Suprapubic skin (tissue), 3 donors: ENCODE data around the gene PLB1.

ENCODE experiments used
- CTCF ChIP-seq, 2 donors: fragments of 200-600 bp in 1 of 2; fragments of 450-650 bp in 1 of 2; sonication (generic) in 1 of 2; IDR thresholded peaks; one replicate each; pipeline ENCODE4 v1.5.1; 2016 to 2019; ENCODE audit warnings: antibody characterized with exemption in 2 of 2, mild to moderate bottlenecking in 1 of 2, moderate library complexity in 1 of 2
- EP300 ChIP-seq: sonication (generic); formaldehyde crosslinking; IDR thresholded peaks from one replicate; pipeline ENCODE4 v1.6.1; 2017; ENCODE audit warnings: antibody characterized with exemption
- POLR2A ChIP-seq, 2 donors: fragments of 450-650 bp; IDR thresholded peaks; one replicate each; pipeline ENCODE4 v1.6.1; 2017; ENCODE audit warnings: antibody characterized with exemption in 2 of 2, mild to moderate bottlenecking in 2 of 2, moderate library complexity in 2 of 2

DNA sequence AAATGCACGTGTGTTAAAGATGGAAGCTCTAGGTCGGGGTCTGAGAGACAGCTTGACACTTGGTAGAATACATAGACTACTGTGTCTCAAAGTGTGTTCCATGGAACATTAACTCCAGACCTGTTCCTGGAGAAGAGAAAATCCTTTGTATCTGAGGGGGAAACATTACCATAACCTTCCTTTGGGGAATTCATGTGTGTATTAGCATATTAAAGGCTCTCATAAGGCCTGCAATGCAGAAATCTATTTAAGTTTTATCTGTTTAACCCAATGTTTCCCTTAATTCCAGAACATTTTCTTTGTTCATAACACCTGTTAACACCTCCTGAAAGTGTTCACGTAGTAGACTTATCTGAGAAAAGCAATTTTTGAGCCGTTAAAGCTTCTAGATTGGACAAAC lies 99.5 kb downstream of the PLB1 start:
- no peak for TF ChIP-seq EP300
- no peak for TF ChIP-seq POLR2A (IDR thresholded peaks at IDR 0.05)
- TF ChIP-seq CTCF (IDR thresholded peaks at IDR 0.05), result no peak
